ENCODE results near the gene SPEM1. TPM values are rescaled to one million over a fixed set of nuclear protein-coding genes. Genes with fewer than 3 reads are reported as not detected.

The SPEM1 gene
- total and polyA plus RNA-seq, 2 of the 13 experiments (the other 11 are each of a cell fraction or from before 2014, with no cell fraction given): not detected

GRCh38 chr17:7436556-7437368, 16.6 kb downstream of the SPEM1 start (continued):
- TF ChIP-seq CREB1 (IDR thresholded peaks at IDR 0.05): peak; percentile 74
- TF ChIP-seq CREB1 (CRISPR knock-in tag; IDR thresholded peaks at IDR 0.05): no peak
- 0 out of 2 replicates have a peak, but pooled peaks have one; percentile 25 for TF ChIP-seq ZFY (CRISPR knock-in tag; IDR thresholded peaks at IDR 0.05)
- TF ChIP-seq BRF2 (CRISPR knock-in tag; IDR thresholded peaks at IDR 0.05): no peak
- TF ChIP-seq ZNF639 (CRISPR knock-in tag; conservative IDR thresholded peaks at IDR 0.05): no peak
- no peak for TF ChIP-seq KAT8 (CRISPR knock-in tag; IDR thresholded peaks at IDR 0.05)
- no peak for TF ChIP-seq MAF1 (CRISPR knock-in tag; IDR thresholded peaks at IDR 0.05; ENCODE audit: borderline replicate concordance)
- peak; percentile 76 for TF ChIP-seq HINFP (CRISPR knock-in tag; IDR thresholded peaks at IDR 0.05; ENCODE audit: low read depth)
- no peak for TF ChIP-seq ZNF781 (CRISPR knock-in tag; IDR thresholded peaks at IDR 0.05; ENCODE audit: borderline replicate concordance, not compliant biosample characterization)
- TF ChIP-seq ZBTB10 (CRISPR knock-in tag; IDR thresholded peaks at IDR 0.05; ENCODE audit: borderline replicate concordance): no peak
- TF ChIP-seq ATF7 (IDR thresholded peaks at IDR 0.05): peak; percentile 71; the same call in 1 of the 2 replicates
- no peak for TF ChIP-seq ATF7 (CRISPR knock-in tag; IDR thresholded peaks at IDR 0.05)
- no peak for TF ChIP-seq ZHX1 (CRISPR knock-in tag; IDR thresholded peaks at IDR 0.05; ENCODE audit: low read depth)
- no peak for TF ChIP-seq ZNF337 (CRISPR knock-in tag; IDR thresholded peaks at IDR 0.05; ENCODE audit: borderline replicate concordance, low read depth)
- no peak for TF ChIP-seq PHF21A (CRISPR knock-in tag; IDR thresholded peaks at IDR 0.05)
- TF ChIP-seq TRIM22 (IDR thresholded peaks at IDR 0.05): no peak
- TF ChIP-seq NR2F2 (IDR thresholded peaks at IDR 0.05; ENCODE audit: borderline replicate concordance, low read depth): no peak
